Medulla oblongata (tissue), 1 donor: ENCODE measurements around the gene LRRC18.

Source experiments
- DNase-seq: peaks from one replicate; pipeline ENCODE4 v3.0.0-alpha.2; 2015; ENCODE audit errors: extremely low spot score

Gene LRRC18

DNA sequence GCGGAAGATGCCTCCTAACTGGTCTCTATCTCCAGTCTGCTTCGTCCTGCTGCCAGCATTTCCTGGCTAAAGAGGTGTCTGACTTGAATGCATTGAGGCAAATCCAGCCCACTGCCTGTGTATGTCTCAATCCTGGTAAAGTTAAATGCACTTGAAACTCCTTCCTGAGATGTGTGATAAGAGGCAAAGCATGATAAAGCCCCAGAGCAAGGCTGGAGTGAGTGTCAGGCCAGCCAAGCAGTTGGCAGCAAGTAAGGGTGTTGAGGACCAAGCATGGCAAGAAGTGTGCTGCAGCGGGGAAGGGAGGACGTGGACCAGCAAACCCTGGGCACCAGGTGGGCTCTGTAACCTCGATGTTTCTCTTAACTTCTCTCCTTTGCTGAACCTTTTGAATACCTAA, 29.1 kb downstream of the LRRC18 start:
- DNase-seq = no peak

DNA sequence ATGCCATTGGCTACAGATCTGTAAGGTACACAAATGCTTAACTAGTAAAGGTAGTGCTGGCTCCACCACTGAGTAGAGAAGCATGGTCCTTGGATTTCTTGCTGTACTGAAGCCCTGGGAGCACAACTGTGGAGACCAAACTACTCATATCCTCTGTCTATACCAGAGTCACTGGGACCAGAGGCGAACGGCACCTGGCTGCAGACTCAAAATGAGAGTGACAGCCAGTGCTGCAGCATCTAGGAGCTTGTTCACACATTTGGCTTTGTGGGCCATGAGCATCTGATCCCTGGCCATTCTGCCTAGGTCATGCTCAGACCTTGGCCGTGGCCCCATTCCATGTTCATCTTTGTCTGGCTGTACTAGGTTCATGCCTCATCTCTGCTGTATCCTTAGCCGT, 31.9 kb downstream of the LRRC18 start:
- no peak for DNase-seq

DNA sequence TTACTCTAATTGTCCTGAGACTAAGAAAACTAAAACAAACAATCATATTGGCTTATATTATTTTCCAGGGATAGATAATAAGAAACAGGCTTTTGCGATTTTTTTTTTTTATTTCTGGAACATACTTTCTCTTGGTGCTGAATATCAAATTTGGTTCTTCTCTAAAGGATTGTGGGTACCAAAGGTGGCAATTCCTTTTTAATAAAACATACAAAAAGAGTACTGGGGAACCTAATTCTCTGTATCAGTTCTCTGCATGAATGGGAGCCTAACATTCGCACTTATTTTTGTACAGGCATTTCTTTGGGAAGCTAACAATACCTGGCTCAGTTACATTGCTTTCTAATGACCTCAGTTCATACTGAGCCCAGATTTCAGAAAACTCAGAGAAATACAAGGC, 32.8 kb downstream of the LRRC18 start:
- DNase-seq = no peak

DNA sequence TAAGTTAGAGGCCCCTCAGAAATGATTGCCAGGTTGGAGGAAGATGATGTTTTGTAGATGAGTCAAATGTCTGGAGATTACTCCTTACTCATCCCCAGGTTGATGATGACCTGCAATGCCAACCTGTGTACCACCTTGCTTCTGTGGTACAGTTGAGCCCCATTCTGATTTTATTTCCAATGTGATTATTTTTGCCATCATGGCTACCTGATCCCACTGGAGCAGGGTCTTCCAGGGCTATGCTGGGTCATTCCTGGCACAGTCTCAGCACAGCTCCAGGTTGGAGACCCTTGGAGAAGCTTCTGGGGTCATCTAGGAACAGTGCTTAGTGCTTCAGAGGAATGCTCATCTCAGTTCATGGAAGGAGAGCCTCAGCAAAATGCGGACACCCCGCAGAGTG, 34.3 kb downstream of the LRRC18 start:
- no peak for DNase-seq

GRCh38 chr10:48904861-48905260, 34.8 kb downstream of the LRRC18 start:
- DNase-seq = no peak

DNA sequence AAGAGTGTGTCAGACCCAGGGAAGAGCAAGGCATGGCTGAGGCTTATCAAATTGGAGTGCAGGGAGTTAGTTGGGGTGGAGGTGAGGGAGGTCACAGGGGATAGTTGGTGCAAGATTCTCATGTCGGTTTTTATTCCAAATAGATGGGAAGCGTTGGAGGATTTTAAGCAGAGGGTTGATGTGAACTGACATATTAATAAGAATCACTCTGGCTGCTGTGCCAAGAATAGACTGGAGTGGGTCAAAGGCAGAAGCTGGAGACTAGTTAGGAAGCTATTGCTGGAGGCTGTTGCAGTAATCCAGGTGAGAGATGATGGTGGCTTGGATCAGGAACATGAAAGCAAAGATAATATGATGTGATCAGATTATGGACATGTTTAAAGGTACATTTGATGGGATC, 36.5 kb downstream of the LRRC18 start:
- no peak for DNase-seq

DNA sequence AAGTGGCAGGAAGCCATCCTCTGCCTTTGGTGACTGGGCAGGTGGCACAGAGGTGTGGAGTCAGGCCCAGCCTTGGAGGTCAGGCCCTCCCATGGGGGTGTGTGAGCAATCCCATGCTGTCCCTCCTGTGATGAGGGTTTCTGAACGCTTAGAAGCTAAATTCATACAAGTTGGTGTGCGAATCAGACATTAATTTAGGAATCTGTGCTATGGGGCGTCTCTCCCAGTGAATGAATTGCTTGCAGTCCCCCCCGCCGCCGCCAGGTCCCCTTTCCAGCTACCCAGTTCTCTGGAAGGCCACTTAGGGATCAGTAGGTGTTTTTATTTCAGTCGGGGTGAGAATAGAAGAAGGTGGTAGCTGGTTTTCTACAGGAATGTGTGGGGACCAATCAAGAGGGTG, 37.5 kb downstream of the LRRC18 start:
- DNase-seq = no peak

DNA sequence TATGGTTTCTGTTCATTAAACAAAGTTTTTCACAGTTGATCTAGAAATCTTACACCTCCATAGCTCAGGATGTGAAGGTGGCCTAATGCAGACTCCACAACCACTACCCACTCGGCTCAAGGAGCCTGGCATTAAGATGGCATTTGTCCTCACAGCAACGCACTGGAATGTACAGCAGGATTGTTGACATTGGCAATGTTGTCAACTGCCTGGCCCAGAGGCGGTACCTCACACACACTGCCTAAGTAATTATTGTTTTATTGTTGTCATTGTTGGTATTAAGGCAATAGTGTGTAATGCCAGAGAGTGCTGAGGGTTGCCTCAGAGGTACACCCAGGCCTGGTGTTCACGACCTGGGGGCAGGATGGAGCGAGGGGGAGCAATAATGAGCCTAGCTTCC, 38.3 kb downstream of the LRRC18 start:
- DNase-seq = no peak

GRCh38 chr10:48900371-48900801, 39.3 kb downstream of the LRRC18 start:
- DNase-seq = peak; percentile 27

DNA sequence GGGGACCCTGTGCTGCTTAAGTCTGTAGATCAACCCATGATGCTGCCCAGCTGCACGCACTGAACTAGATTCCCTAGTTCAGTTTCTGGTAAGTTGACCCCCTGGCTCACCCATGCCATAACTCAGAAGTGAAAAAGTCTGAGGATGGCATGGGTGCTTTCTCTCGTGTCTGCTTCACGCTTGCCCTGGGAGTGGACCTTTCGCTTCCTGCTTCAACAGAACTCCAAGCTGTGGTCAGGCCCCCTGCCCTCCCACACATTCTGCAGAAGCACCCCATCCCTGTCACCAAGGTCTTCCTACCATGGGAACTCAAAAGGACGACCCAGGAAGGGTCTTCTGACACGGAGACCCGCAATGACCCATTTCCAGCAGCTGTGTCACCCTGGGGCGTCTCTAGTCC, 39.9 kb downstream of the LRRC18 start:
- DNase-seq = no peak

- no peak for DNase-seq
Observed at GRCh38 chr10:48898426-48898825, 41.2 kb downstream of the LRRC18 start.

DNA sequence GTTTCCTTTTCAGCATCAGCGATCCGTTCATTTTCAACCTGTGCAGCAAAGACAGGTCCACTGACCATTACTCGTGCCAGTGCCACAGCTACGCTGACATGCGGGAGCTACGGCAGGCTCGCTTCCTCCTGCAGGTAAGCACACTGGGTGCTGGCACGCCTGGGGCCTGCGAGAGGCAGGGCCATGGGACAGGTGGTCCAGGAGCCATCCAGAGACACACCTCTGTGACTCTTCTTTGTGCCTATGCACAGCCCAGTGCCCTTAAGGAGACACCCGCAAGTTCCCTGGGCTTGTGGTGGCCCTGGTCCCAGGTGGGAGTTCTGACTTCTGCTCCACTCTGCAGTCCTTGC, 42.2 kb downstream of the LRRC18 start:
- no peak for DNase-seq

DNA sequence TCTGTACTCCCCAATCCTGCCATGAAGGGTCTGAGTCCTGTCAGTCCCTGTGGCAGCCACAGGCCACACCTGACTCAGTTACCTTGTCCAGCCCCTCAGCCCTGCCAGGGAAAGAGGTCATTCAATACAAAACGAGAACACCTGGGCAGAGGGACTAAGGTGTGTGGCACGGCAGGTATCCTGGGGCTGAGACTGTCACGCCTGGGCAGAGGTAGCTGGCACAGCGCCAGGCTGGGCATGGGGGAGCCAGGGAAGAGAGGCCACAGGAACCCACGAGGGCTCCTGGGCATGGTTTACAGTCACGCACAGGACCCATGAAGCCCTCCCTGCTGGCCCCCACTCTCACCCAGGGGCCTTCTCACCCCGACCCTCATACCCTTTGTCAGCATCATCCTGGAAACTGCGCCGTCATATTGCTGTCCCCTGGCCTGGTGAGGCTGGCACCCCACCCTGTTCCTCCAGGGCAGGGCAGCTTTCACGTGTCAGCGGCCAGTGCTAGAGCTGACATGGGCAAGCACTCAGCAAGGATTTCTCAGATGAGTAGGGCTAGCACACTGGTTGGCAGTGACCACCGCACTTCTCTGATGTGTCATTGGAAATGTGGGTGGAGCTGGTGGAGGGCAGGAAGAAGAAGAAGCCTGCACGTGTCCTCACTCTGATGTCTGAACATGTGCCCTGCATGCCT, 42.7 kb downstream of the LRRC18 start:
- DNase-seq = no peak

GRCh38 chr10:48895803-48896195, 43.8 kb downstream of the LRRC18 start:
- DNase-seq = no peak

DNA sequence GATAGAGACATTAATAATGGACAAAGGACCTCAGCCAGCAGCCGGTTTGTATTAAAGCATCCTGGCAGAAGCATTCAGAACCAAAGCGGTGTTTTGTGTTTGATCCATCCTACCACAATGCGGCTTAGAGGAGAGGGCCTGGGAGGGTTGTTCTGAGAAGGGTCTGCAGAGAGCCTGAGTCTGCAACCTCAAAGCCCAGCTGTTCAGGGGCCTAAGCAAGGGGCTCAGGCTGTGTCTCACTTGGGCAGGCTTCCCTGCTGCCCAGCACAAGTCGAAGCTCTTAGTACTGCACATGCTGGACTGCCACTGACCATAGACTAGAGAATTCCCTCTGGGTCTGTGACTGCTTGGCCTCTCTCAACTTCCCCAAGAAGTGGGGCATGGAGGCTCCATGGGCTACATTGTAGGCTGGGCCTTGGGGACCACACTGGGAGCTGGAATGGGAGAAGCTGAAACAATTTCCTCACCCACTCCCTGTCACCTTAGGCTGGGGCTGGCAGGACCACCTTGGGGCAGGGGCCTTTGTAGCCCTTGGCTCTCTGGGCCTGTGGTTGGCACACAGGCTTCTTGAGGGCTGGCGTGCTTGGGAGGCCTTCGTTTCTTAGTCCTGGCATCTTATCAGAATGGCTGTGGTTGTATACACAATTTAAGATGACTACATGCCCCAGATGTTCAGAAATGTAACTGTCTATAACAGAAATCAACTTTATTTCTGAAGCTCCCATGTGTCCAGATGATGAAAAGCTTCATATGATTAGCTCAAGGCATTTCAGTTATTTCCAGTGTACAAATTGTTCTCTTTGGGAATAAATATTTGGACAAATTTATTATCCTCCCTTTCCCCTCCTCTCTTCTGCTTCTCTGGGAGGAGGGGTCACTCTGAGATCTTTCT, 44.5 kb downstream of the LRRC18 start:
- DNase-seq = no peak

GRCh38 chr10:48890888-48891850, 48.5 kb downstream of the LRRC18 start:
- no peak for DNase-seq

DNA sequence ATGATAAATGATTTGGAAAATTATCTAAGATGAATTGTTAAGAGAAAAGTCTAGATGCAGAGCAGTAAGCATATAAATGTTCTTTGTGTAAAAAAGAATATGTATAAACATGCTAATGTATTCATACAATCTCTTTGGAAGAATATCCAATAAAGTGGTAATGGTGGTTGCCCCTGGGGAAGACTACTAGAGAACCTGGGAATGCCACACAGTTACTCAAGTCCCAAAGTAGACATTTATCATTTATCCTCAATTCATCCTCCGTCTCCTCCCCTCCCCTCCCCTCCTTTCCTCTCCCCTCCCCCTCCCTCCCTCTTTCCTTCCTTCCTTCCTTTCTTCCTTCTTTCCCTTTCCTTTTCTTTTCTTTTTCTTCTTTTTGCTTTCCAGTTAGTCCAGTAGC, 51.7 kb downstream of the LRRC18 start:
- DNase-seq = no peak

GRCh38 chr10:48885376-48885775, 54.3 kb downstream of the LRRC18 start:
- no peak for DNase-seq

DNA sequence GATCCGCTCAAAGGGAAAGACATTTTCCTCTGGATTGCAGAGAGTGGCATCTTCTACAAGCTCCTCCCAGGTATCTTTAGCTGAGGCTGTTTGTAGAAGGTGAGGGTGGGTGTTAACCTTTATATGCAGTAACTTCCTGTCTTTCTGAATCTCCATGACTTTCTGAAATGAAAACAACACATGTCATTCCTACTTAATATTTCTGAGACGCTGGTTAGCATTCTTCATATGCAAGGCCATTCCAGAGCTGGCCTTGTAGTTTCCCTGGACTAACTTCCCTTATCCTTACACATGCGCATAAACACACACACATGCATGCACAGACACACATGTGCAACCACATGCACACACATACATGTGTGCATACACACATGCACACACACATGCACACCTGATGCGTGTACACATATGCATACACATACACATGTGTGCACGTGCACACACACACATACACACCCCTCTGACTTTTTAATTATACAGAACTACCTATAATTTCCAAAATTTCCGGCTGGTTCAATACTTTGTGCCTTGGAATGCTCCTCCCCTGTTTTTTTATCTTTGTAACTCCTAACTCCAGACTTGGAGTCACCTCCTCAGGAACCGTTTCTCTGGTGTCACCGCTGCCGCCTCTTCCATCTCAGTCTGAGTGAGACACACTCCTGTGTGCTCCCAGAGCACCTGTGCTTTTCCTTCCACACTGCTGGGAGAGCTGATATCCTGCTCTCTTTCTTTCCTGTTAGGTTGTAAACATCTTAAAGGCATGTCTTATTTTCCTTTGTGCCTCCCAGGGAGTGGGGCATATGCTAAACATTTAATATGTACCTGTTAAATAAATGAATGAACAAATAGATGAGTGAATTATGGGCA, 55.2 kb downstream of the LRRC18 start:
- no peak for DNase-seq

DNA sequence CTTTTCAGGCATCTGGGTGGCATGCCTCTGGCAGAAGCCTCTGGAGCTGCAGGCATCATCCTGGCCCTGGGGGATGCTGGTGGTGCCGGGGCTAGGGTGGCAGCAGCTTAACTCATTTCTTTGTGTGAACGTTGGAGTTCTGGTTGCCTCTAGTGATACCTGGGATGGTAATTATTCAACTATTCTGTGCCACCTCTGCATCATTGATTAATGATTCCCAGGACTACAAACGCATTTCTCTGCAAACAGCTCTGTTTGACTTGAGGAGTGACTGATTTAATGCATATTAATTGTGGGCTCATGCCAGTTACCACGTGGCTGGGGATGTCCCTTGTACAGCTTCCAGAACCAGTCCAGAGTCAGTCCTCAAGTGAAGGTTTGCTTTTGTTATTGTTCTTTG, 55.9 kb downstream of the LRRC18 start:
- no peak for DNase-seq

DNA sequence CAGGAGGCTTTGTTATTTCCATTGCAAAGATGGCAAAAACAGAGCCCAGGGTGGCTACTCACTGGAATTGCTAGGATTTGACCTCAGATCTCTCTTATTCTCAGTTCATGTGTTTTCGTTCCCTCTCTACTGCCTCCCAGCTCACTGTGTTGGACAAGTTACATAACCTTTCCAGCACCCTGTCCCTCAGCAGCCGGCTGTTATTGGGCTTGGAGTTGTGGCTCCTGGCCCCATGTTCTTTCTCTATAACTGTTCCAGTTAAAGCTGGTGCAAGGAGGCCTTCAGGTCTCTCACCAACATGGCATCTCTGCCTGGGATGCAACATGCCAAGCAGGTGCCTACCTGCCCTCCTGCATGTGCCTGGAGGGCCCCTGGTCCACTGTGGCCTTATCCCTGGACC, 56.8 kb downstream of the LRRC18 start:
- DNase-seq = no peak
